ENCODE data around the gene MARK3. TPM values are rescaled to one million over a fixed set of nuclear protein-coding genes. Genes with fewer than 3 reads are reported as not detected.
A peak's percentile ranks its signal among the peaks of the same experiment; 100 is the strongest.

MARK3 gene
- total and polyA plus RNA-seq, 2 of the 13 experiments (the other 11 are each of a cell fraction or from before 2014, with no cell fraction given), result 47.7 to 56.6 TPM

GRCh38 chr14:103518422-103519042 is 133.3 kb downstream of the MARK3 start (continued):
- TF ChIP-seq ZNF512B (CRISPR knock-in tag; IDR thresholded peaks at IDR 0.05; ENCODE audit: borderline replicate concordance) (no peak), ZNF672 (CRISPR knock-in tag; IDR thresholded peaks at IDR 0.05) (no peak), LCORL (IDR thresholded peaks at IDR 0.05) (no peak), LCORL (CRISPR knock-in tag; IDR thresholded peaks at IDR 0.05) (peak; percentile 89), ZNF362 (CRISPR knock-in tag; IDR thresholded peaks at IDR 0.05; ENCODE audit: borderline replicate concordance) (no peak), ZKSCAN8 (CRISPR knock-in tag; IDR thresholded peaks at IDR 0.05; ENCODE audit: borderline replicate concordance) (no peak), MLX (CRISPR knock-in tag; IDR thresholded peaks at IDR 0.05) (no peak), NFE2L2 (IDR thresholded peaks at IDR 0.05; ENCODE audit: low read length) (no peak), HHEX (CRISPR knock-in tag; IDR thresholded peaks at IDR 0.05) (no peak), PRDM15 (CRISPR knock-in tag; IDR thresholded peaks at IDR 0.05) (no peak), GTF2F1 (IDR thresholded peaks at IDR 0.05; ENCODE audit: low read length) (no peak), PAXIP1 (CRISPR knock-in tag; conservative IDR thresholded peaks at IDR 0.05) (no peak; the same call in 1 of the 2 replicates), HNRNPL (IDR thresholded peaks at IDR 0.05; ENCODE audit: low read depth, low read length) (no peak), FOXK2 (IDR thresholded peaks at IDR 0.05) (no peak), ZNF629 (CRISPR knock-in tag; conservative IDR thresholded peaks at IDR 0.05) (no peak)
